NB4 (cell line): ENCODE measurements around the gene CTNNA2.
A peak's percentile ranks its signal among the peaks of the same experiment; 100 is the strongest.

Experiments
- MAX ChIP-seq: IDR thresholded peaks from 2 replicates; pipeline ENCODE4 v1.6.1; 2011; ENCODE audit warnings: low read depth, low read length
- MYC ChIP-seq: IDR thresholded peaks from 2 replicates; pipeline ENCODE4 v1.6.1; 2011; ENCODE audit warnings: low read depth, low read length
- POLR2A ChIP-seq: IDR thresholded peaks from 2 replicates; pipeline ENCODE4 v1.6.1; 2011; ENCODE audit warnings: mild to moderate bottlenecking; ENCODE audit not compliant: insufficient read length; ENCODE audit errors: extremely low read depth
- TF ChIP-seq, protein P1 (sequence below): IDR thresholded peaks from one replicate; pipeline ENCODE4 v1.5.1; 2012; ENCODE audit warnings: low read depth, low read length

DNA sequence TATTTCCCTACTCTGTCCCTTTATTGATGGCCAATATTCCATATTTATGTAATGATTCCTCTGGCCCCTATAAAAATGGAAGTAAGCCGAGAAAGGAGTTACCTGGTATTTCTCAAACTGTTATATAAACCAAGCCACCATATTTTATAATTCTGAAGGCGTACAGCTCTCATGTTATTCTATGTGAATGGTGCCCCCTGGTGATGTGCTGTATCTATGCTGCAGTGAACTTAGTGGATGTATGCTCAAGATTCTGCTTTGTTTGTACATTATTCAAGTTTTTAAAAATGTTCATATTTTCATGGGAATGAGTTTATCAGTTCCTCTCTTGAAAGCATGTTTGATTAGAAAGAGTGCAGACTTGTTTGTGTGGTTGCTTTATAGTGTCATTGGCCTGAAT lies 986.2 kb downstream of the CTNNA2 start:
- TF ChIP-seq, protein P1, sequence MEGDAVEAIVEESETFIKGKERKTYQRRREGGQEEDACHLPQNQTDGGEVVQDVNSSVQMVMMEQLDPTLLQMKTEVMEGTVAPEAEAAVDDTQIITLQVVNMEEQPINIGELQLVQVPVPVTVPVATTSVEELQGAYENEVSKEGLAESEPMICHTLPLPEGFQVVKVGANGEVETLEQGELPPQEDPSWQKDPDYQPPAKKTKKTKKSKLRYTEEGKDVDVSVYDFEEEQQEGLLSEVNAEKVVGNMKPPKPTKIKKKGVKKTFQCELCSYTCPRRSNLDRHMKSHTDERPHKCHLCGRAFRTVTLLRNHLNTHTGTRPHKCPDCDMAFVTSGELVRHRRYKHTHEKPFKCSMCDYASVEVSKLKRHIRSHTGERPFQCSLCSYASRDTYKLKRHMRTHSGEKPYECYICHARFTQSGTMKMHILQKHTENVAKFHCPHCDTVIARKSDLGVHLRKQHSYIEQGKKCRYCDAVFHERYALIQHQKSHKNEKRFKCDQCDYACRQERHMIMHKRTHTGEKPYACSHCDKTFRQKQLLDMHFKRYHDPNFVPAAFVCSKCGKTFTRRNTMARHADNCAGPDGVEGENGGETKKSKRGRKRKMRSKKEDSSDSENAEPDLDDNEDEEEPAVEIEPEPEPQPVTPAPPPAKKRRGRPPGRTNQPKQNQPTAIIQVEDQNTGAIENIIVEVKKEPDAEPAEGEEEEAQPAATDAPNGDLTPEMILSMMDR = peak; percentile 46
- TF ChIP-seq MAX = no peak
- TF ChIP-seq POLR2A = no peak
- no peak for TF ChIP-seq MYC
